Neutrophil (primary cell): ENCODE results near the gene PLEKHM2.

ENCODE experiments used
- H3K27ac ChIP-seq: fragments of 200-600 bp; sonication (generic); 2 replicates; pipeline ENCODE4 v1.5.1; 2016; ENCODE audit warnings: mild to moderate bottlenecking, moderate library complexity
- H3K27me3 ChIP-seq: fragments of 200-600 bp; sonication (generic); 2 replicates; pipeline ENCODE4 v1.6.0; 2016; ENCODE audit warnings: mild to moderate bottlenecking
- H3K36me3 ChIP-seq: fragments of 200-600 bp; sonication (generic); 2 replicates; pipeline ENCODE4 v1.5.1; 2017
- H3K4me1 ChIP-seq, 2 experiments: fragments of 200-600 bp in 1 of 2; sonication (generic) in 1 of 2; 1 replicate in 1 of 2; 2 replicates in 1 of 2; pipeline versions ENCODE4 v1.5.1 to v1.6.1; 2013 to 2016; ENCODE audit warnings: low read depth in 1 of 2, low read length in 1 of 2, mild to moderate bottlenecking in 1 of 2, moderate library complexity in 1 of 2; ENCODE audit not compliant: control insufficient read depth in 1 of 2, insufficient read depth in 1 of 2
- H3K4me3 ChIP-seq, 2 experiments: fragments of 200-600 bp in 1 of 2; sonication (generic) in 1 of 2; 1 replicate in 1 of 2; 2 replicates in 1 of 2; pipeline ENCODE4 v1.5.1; 2013 to 2016; ENCODE audit warnings: low read depth in 1 of 2, low read length in 1 of 2, mild to moderate bottlenecking in 1 of 2, moderate library complexity in 1 of 2
- H3K9me3 ChIP-seq: fragments of 200-600 bp; sonication (generic); 2 replicates; pipeline ENCODE4 v1.5.1; 2016
- CTCF ChIP-seq: fragments of 200-600 bp; sonication (generic); IDR thresholded peaks from 2 replicates; pipeline ENCODE4 v1.5.1; 2016; ENCODE audit warnings: antibody characterized with exemption

The PLEKHM2 gene

GRCh38 chr1:15732686-15733081 lies 48.6 kb downstream of the PLEKHM2 start:
- no peak for TF ChIP-seq CTCF
- no peaks in the 10 kb centered on the region for H3K9me3 ChIP-seq
- no peak overlapping the region for H3K4me3 ChIP-seq
- H3K27ac ChIP-seq = no peak overlapping the region
- H3K36me3 ChIP-seq = peaks cover 78% of the 10 kb centered on the region
- H3K27me3 ChIP-seq = no peaks in the 10 kb centered on the region
- no peaks in the 10 kb centered on the region for H3K4me1 ChIP-seq

- H3K4me1 ChIP-seq = no peaks in the 10 kb centered on the region
- no peaks in the 10 kb centered on the region for H3K9me3 ChIP-seq
- H3K27me3 ChIP-seq = no peaks in the 10 kb centered on the region
- no peak for TF ChIP-seq CTCF
- H3K27ac ChIP-seq = no peak overlapping the region
- peaks cover 72% of the 10 kb centered on the region for H3K36me3 ChIP-seq
- no peak overlapping the region for H3K4me3 ChIP-seq
Observed at GRCh38 chr1:15733218-15733725, 49.2 kb downstream of the PLEKHM2 start.

GRCh38 chr1:15733726-15734226 lies 49.7 kb downstream of the PLEKHM2 start:
- no peaks in the 10 kb centered on the region for H3K27me3 ChIP-seq
- no peak overlapping the region for H3K4me3 ChIP-seq
- no peaks in the 10 kb centered on the region for H3K9me3 ChIP-seq
- no peak overlapping the region for H3K27ac ChIP-seq
- no peak for TF ChIP-seq CTCF
- H3K36me3 ChIP-seq = peaks cover 67% of the 10 kb centered on the region
- H3K4me1 ChIP-seq = no peaks in the 10 kb centered on the region

- Histone ChIP-seq H3K27ac (no peak overlapping the region), H3K4me3 (no peak overlapping the region), H3K36me3 (peaks cover 62% of the 10 kb centered on the region), H3K27me3 (no peaks in the 10 kb centered on the region), H3K4me1 (no peaks in the 10 kb centered on the region), H3K9me3 (no peaks in the 10 kb centered on the region)
- TF ChIP-seq CTCF = no peak
Observed at GRCh38 chr1:15734296-15734695, 50.2 kb downstream of the PLEKHM2 start.

- no peak for TF ChIP-seq CTCF
- peaks cover 56% of the 10 kb centered on the region for H3K36me3 ChIP-seq
Observed at GRCh38 chr1:15734901-15735300, 50.8 kb downstream of the PLEKHM2 start.

More at GRCh38 chr1:15734901-15735300, 50.8 kb downstream of the PLEKHM2 start:
- Histone ChIP-seq H3K27me3 (no peaks in the 10 kb centered on the region), H3K4me3 (no peak overlapping the region), H3K9me3 (no peaks in the 10 kb centered on the region), H3K4me1 (no peaks in the 10 kb centered on the region), H3K27ac (no peak overlapping the region)
